Epithelial cell of esophagus (primary cell): ENCODE measurements around the gene TARS3.
A peak's percentile ranks its signal among the peaks of the same experiment; 100 is the strongest.

Experiments
- DNase-seq: peaks from one replicate; pipeline ENCODE4 v3.0.0; 2010; ENCODE audit warnings: low read depth
- H3K4me3 ChIP-seq: 2 replicates; pipeline ENCODE4 v1.5.1; 2011; ENCODE audit warnings: mild to moderate bottlenecking, low read length, control low read depth
- CTCF ChIP-seq: IDR thresholded peaks from 2 replicates; pipeline ENCODE4 v1.5.1; 2011; ENCODE audit warnings: low read depth, mild to moderate bottlenecking, low read length, control low read depth, inconsistent platforms; ENCODE audit not compliant: insufficient read depth; ENCODE audit errors: missing control alignments

TARS3 gene

GRCh38 chr15:101684384-101684783, 39.9 kb downstream of the TARS3 start:
- no peak for TF ChIP-seq CTCF
- no peak overlapping the region for H3K4me3 ChIP-seq
- DNase-seq, result peak; percentile 98

DNA sequence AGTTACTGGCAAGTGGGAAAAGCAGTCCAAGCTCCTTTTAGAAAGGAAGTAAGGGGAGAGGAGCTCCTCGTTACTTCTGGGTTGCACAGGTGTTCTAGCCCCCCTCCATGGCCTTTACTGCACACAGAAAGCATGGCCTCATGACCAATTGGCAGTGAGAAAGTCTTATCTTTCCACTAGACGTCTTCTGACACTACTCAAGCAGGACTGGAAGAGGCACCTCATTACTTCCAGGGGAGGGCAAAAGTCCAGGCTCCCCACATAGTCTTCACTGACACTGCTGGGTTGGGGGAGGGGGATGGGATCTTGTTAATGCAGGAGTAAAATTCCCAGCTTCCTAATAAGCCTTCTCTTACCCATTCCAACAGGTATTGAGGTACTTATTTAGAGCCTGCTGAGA, 44.5 kb downstream of the TARS3 start:
- no peak overlapping the region for H3K4me3 ChIP-seq
- TF ChIP-seq CTCF, result no peak
- no peak for DNase-seq

GRCh38 chr15:101676921-101677329, 47.3 kb downstream of the TARS3 start:
- TF ChIP-seq CTCF, result no peak
- no peak overlapping the region for H3K4me3 ChIP-seq
- no peak for DNase-seq

DNA sequence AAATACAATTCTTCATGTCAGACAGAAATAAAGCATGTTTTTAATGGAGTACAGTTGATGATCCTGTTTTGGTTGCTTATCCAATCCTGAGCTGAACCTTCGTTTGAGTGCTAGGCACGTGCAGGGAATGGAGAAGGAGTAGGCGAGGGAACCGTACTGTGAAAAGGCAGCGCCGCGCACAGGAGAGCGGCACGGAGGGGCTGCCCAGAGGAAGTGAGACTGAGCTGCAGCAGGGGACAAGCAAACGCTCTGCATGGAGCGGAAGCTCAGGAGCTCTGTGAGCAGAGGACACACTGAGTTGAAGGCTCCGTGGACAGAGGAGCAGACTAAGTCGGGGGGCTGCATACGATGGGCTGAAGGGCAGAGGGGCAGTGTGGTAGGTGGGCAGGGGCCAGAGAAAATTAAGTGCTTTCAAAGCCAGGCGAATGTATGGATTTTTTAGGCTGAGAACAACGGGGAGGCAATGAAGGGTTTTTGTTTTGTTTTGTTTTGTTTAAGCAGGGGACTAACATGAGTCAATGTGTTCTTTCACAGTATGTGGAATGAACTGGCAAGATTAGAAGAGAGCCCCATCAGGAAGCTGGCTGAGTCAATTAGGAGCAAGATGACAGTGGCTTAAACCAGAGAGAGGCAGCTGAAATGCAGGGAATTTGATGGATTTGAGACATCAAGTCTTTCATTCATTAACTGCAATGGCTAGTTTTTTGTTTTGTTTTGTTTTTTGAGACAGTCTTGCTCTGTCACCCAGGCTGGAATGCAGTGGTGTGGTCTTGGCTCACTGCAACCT, 48.3 kb downstream of the TARS3 start:
- peak; percentile 67 for DNase-seq
- TF ChIP-seq CTCF, result no peak
- no peak overlapping the region for H3K4me3 ChIP-seq

DNA sequence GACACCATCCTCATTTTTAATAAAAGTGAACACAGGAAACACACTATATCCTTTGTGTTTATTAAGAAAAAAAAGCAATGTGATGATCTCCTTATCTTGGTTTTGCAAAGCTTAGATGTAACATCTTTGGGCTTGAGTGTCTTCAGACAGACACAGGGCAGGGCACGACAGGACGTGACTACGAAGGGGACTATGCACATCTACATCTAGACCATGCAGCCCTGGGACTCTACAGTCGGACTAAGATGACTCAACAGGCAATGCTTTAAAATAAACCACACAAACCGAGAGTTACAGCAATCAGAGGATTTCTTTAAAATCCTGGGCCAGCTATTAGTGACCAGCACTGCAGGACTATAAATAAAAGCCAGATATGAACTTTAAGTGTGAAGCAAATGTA, 49.3 kb downstream of the TARS3 start:
- TF ChIP-seq CTCF, result no peak
- H3K4me3 ChIP-seq, result no peak overlapping the region
- peak; percentile 74 for DNase-seq

GRCh38 chr15:101672298-101672697, 52.0 kb downstream of the TARS3 start:
- no peak for TF ChIP-seq CTCF
- no peak overlapping the region for H3K4me3 ChIP-seq
- DNase-seq, result no peak

GRCh38 chr15:101669744-101670143, 54.5 kb downstream of the TARS3 start:
- no peak for TF ChIP-seq CTCF
- peak; percentile 68 for DNase-seq
- no peak overlapping the region for H3K4me3 ChIP-seq
